ENCODE data around the gene ATAT1. TPM values are rescaled to one million over a fixed set of nuclear protein-coding genes. Genes with fewer than 3 reads are reported as not detected.

The ATAT1 gene
- total and polyA plus RNA-seq, 2 of the 4 experiments (the other 2 are of a cell fraction): 5.6 to 15.5 TPM

GRCh38 chr6:30611856-30612194, 14.8 kb upstream of the ATAT1 start:
- Histone ChIP-seq H3K79me1 (ENCODE audit: low read depth in 1 of 2, low read length in 2 of 2) (peaks cover 35 to 59% of the 10 kb centered on the region in 2 experiments), H3K56ac (ENCODE audit: extremely low read depth, insufficient read depth, low read length) (no peak overlapping the region), H2BK20ac (ENCODE audit: low read depth, low read length) (no peak overlapping the region), H3K9me1 (ENCODE audit: insufficient read depth, low read length) (peaks cover 10% of the 10 kb centered on the region; the same call in 1 of the 2 replicates), H3K4me3 (ENCODE audit: insufficient read depth, low read depth, low read length) (no peak overlapping the region), H2BK120ac (ENCODE audit: low read depth, low read length) (no peak overlapping the region), H2AK5ac (ENCODE audit: low read depth, low read length) (no peak overlapping the region), H3K23ac (ENCODE audit: low read depth, low read length) (no peak overlapping the region), H3K9me3 (ENCODE audit: control insufficient read depth, insufficient read depth, low read length) (no peaks in the 10 kb centered on the region), H3K4me2 (ENCODE audit: low read depth, low read length) (no peak overlapping the region), H2BK15ac (ENCODE audit: low read depth, low read length) (no peak overlapping the region), H3K9ac (ENCODE audit: low read depth, low read length) (no peak overlapping the region), H4K91ac (ENCODE audit: insufficient read depth, low read depth, low read length) (no peak overlapping the region), H2AFZ (replicated peaks; ENCODE audit: low read length, poor library complexity) (no peak overlapping the region), H4K8ac (ENCODE audit: low read depth in 2 of 2, low read length in 2 of 2) (no peak overlapping the region), H3K4me1 (ENCODE audit: control insufficient read depth, insufficient read depth, low read length) (peaks cover 6% of the 10 kb centered on the region), H2BK5ac (ENCODE audit: low read depth, low read length, poor library complexity, severe bottlenecking) (no peak overlapping the region), H3K27ac (ENCODE audit: insufficient read depth, low read length) (no peak overlapping the region), H4K20me1 (ENCODE audit: insufficient read depth, low read length) (peaks cover 57% of the 10 kb centered on the region), H3K14ac (replicated peaks; ENCODE audit: low read depth, low read length) (no peak overlapping the region), H3K27me3 (ENCODE audit: control insufficient read depth, insufficient read depth, low read length) (no peaks in the 10 kb centered on the region), H4K5ac (ENCODE audit: low read depth, low read length) (no peak overlapping the region), H3K4ac (ENCODE audit: low read depth, low read length) (no peak overlapping the region), H3K36me3 (ENCODE audit: control insufficient read depth, insufficient read depth, low read length) (peaks cover 34% of the 10 kb centered on the region), H3K18ac (ENCODE audit: low read depth, low read length) (no peak overlapping the region), H2AK9ac (replicated peaks; ENCODE audit: low read depth, low read length, poor library complexity) (no peak overlapping the region)
- DNase-seq: no peak
- POLR2A ChIA-PET (ENCODE audit: unreplicated experiment): interaction anchor here (0.9 to 1.0 kb wide), 2 partner anchors 71 to 103 kb away, joined by 3 to 4 read pairs; no protein-coding TSS in a partner anchor
- BruUV-seq (replicated peaks): no TSS peak
- dilution Hi-C loops (cut with HindIII; ENCODE audit: low sequenced_read_pairs, unreplicated experiment): no loop called here
- in situ Hi-C loops (cut with MboI; ENCODE audit: low sequenced_read_pairs): no loop called here
- TF ChIP-seq SMC3 (IDR thresholded peaks at IDR 0.05; ENCODE audit: low read depth, low read length) (no peak), CHD1 (IDR thresholded peaks at IDR 0.05; ENCODE audit: low read depth, low read length) (no peak), MAFK (IDR thresholded peaks at IDR 0.05; ENCODE audit: low read depth, low read length) (no peak), RCOR1 (IDR thresholded peaks at IDR 0.05; ENCODE audit: insufficient replicate concordance, low read length) (no peak), MXI1 (IDR thresholded peaks at IDR 0.05; ENCODE audit: borderline replicate concordance, low read depth, low read length) (no peak), RFX5 (IDR thresholded peaks at IDR 0.05; ENCODE audit: low read depth, low read length) (no peak), NFE2L2 (IDR thresholded peaks at IDR 0.05; ENCODE audit: low read depth, low read length) (no peak), RAD21 (IDR thresholded peaks at IDR 0.05; ENCODE audit: low read length) (no peak), BHLHE40 (IDR thresholded peaks at IDR 0.05; ENCODE audit: low read depth, low read length) (no peak), ELK1 (IDR thresholded peaks at IDR 0.05; ENCODE audit: borderline replicate concordance, low read depth, low read length) (no peak), FOS (IDR thresholded peaks at IDR 0.05; ENCODE audit: low read depth, low read length) (no peak), CEBPB (IDR thresholded peaks at IDR 0.05; ENCODE audit: low read depth, low read length) (no peak), CTCF (conservative IDR thresholded peaks at IDR 0.05; ENCODE audit: low read depth, low read length) (no peak), POLR2A (IDR thresholded peaks at IDR 0.05; ENCODE audit: low read depth, low read length) (no peak), MAZ (IDR thresholded peaks at IDR 0.05; ENCODE audit: borderline replicate concordance, low read depth, low read length) (no peak)
- TF ChIP-seq, protein P1, sequence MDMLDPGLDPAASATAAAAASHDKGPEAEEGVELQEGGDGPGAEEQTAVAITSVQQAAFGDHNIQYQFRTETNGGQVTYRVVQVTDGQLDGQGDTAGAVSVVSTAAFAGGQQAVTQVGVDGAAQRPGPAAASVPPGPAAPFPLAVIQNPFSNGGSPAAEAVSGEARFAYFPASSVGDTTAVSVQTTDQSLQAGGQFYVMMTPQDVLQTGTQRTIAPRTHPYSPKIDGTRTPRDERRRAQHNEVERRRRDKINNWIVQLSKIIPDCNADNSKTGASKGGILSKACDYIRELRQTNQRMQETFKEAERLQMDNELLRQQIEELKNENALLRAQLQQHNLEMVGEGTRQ (IDR thresholded peaks at IDR 0.05; ENCODE audit: low read depth, low read length): no peak
- CTCF ChIA-PET: interaction anchor here (0.9 to 1.8 kb wide), 2 partner anchors 11 to 15 kb away, joined by 3 to 6 read pairs; no protein-coding TSS in a partner anchor
- ATAC-seq (ENCODE audit: low read depth): no peak
- intact Hi-C loops (cut with micrococcal nuclease): no loop called here
- no CpG with 5 or more reads among the region's 2 CpGs for WGBS, 2 experiments (ENCODE audit: extremely low coverage in 2 of 2, insufficient read length in 1 of 2)
